Fibroblast of pulmonary artery (primary cell): ENCODE results near the gene CNST.
A peak's percentile ranks its signal among the peaks of the same experiment; 100 is the strongest.

Source experiments
- DNase-seq: peaks from one replicate; pipeline ENCODE4 v3.0.0-alpha.2; 2010; ENCODE audit warnings: low read depth
- H3K4me3 ChIP-seq: replicated peaks from 2 replicates; pipeline ENCODE4 v1.5.1; 2011; ENCODE audit warnings: low read depth, mild to moderate bottlenecking, control low read depth, low read length, moderate library complexity
- TF ChIP-seq, protein P1 (sequence below): IDR thresholded peaks from 2 replicates; pipeline ENCODE4 v1.5.1; 2011; ENCODE audit warnings: mild to moderate bottlenecking, control low read depth, low read length, inconsistent platforms; ENCODE audit errors: missing control alignments

CNST gene

DNA sequence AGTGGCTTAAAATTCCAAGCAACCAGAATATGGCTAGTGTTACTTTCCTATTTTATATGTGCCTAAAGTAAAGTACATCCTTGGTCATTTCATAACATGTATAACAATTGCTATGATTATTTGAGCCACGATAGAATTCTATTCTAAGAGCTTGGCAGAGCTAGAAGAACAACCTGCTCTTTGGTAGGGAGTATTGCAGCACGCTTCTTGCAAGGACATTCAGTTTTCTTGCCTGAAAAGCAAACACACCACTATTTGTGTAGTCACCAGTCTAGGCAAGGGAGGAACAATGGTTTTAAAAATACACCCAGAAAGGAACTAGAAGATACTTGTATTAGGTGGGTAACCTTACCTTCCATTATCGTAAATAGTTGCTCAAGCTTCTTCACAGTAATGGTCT is 51.5 kb downstream of the CNST start:
- H3K4me3 ChIP-seq = no peak overlapping the region
- TF ChIP-seq, protein P1, sequence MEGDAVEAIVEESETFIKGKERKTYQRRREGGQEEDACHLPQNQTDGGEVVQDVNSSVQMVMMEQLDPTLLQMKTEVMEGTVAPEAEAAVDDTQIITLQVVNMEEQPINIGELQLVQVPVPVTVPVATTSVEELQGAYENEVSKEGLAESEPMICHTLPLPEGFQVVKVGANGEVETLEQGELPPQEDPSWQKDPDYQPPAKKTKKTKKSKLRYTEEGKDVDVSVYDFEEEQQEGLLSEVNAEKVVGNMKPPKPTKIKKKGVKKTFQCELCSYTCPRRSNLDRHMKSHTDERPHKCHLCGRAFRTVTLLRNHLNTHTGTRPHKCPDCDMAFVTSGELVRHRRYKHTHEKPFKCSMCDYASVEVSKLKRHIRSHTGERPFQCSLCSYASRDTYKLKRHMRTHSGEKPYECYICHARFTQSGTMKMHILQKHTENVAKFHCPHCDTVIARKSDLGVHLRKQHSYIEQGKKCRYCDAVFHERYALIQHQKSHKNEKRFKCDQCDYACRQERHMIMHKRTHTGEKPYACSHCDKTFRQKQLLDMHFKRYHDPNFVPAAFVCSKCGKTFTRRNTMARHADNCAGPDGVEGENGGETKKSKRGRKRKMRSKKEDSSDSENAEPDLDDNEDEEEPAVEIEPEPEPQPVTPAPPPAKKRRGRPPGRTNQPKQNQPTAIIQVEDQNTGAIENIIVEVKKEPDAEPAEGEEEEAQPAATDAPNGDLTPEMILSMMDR = no peak
- no peak for DNase-seq

DNA sequence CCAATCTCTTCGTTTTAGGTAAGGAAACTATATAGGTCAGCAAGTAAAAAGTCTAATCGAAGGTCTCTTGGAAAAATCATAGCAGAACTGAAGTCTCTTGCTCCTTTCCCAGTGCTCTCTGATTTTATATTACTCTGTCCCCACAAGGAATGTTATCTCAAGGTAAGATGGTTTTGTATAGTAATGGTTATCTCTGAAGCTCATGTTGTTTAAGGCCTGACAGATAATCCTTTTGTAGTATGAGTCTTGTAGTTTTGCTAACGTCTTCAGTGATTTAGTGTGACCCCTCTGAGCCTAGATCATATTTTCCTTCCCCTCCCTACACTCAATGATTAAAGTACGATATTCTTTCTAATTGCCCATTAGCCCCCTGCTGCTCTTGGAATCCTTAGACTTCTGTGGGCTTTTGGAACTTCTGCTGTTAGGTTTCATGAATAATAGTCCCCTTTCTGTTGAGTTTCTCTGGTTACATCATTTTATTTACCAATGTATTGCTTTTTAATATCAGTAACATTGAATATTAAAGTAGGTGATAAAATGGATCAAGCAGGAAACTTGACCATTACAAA is 52.1 kb downstream of the CNST start:
- no peak for DNase-seq
- TF ChIP-seq, protein P1 = no peak
- no peak overlapping the region for H3K4me3 ChIP-seq

DNA sequence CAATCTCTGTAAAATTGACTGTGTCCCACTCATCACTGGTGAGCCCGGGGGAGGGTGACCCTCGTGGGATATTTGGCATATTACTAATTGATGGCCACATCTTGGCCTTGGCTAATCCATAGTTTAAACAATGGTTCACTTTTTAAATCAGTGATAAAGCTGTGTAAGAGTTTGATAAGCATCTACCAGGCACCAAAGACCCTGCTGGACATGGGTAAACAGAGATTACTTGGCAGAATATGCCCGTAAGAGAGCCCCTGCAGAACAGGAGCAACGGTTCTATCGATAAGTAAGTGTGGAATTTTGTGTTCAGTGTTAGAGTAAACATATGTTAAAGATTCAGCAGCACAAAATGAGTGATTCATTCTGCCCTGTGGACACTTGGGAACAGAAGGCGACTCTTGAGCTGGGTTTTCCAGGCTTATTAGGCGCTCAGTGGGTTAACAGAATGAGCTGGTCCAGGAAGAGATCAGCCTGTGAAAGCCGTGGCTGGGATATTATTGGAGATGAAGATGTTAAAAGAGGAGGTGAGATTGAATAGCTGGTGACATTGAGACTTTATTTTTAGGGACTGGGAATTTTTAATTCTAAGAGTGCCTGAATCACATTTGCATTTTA is 55.9 kb downstream of the CNST start:
- TF ChIP-seq, protein P1 = no peak
- DNase-seq = no peak
- H3K4me3 ChIP-seq = no peak overlapping the region

DNA sequence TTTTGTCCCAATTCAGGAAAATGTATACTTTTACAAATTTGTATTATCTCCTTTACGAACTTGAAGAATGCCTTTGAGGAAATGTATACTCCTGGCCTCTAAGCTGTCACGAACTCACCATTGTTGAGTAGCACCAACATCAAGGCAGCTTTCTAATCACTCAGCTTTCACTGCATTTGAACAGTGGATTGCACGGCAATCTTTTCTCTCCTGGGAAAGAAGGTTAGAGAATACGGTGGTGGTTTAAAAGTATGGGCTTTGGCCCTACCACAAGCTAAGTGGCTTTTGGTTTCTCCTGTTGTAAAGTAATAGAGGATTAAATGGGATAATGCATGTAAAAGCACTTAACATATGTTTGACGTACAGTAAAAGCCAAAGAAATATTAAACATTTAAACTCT is 57.8 kb downstream of the CNST start:
- no peak for DNase-seq
- TF ChIP-seq, protein P1 = no peak
- H3K4me3 ChIP-seq = no peak overlapping the region

DNA sequence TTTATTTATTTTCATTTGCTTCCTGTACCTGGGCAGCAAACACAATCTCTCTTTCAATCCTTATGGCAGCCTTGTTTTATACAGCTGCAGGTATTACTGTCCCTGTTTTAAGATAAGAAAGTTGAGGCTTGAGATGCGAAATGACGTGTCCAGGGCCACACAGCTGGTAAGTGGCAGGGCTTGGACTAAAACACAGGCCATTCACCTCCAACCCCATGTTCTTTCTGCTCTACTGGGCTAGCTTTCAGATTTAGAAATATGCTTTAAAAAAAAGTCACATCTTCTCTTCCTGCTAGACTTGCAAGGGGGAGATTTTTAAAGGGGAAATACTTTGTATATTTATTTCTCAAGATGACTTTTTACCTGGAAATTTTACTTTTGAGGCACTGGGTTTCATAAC is 62.8 kb downstream of the CNST start:
- TF ChIP-seq, protein P1 = no peak
- no peak overlapping the region for H3K4me3 ChIP-seq
- DNase-seq = no peak

- TF ChIP-seq, protein P1 = no peak
- no peak for DNase-seq
Observed at GRCh38 chr1:246629976-246630375, 63.7 kb downstream of the CNST start.

DNA sequence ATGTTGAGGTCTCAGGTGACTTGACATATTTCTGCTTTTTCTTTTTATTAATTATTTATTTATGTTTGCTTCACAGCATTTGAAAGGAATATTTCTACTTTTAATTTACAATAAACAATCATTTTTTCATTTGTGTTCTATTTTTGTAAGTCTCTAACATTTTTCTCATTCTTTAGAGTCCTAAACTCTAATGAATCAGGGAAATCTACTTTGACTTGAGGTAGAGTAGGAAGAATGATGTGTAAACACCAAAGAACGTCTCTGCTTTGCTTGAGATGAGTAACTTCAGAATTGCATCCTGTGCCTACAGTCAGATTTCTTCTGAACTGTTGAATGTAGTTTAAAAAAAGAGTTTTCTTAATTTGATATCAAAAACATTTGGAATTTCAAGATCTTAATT is 65.2 kb downstream of the CNST start:
- no peak overlapping the region for H3K4me3 ChIP-seq
- TF ChIP-seq, protein P1 = no peak
- peak; percentile 53 for DNase-seq

More at GRCh38 chr1:246629976-246630375, 63.7 kb downstream of the CNST start:
- H3K4me3 ChIP-seq = no peak overlapping the region
